Measurements from ENCODE around the gene IL17C.

IL17C gene

DNA sequence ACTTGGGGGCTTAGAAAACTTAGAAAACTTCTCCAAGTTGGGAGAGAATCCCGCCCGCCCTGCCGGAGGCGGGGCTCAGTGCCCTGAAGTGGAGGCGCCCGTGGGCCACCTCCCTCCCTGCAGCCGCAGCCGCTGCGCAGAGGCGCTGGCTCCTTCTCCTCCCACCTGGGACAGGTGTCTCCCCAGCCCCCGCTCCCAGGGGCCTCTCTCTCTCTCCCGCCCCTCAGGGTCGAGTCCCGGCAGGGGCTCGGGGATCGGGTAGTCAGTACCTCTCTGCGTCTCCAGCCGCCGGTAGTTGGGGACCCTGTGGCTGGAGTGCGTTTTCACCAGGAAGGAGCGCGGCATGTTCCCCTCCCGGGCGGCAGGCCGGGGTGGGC is 47.7 kb downstream of the IL17C start:
- Histone ChIP-seq H3K27ac (ENCODE audit: low read depth, low read length) (no peak overlapping the region), H3K9me2 (replicated peaks; ENCODE audit: control insufficient read depth, low read length) (no peaks in the 10 kb centered on the region), H3K4me1 (ENCODE audit: control insufficient read depth, low read length) (peaks cover 51% of the 10 kb centered on the region), H4K20me1 (ENCODE audit: control insufficient read depth, insufficient read depth, low read depth, low read length) (no peaks in the 10 kb centered on the region), H3K27me3 (ENCODE audit: control insufficient read depth, low read length) (peaks cover 8% of the 10 kb centered on the region), H3K79me2 (ENCODE audit: control insufficient read depth, low read length) (no peaks in the 10 kb centered on the region), H3K4me3 (ENCODE audit: low read length) (peak overlapping the region; percentile 78), H3K9me3 (ENCODE audit: control insufficient read depth, insufficient read depth, low read length) (no peaks in the 10 kb centered on the region), H3K4me2 (ENCODE audit: low read length) (peak overlapping the region; percentile 95), H3K36me3 (ENCODE audit: control insufficient read depth, low read length) (no peaks in the 10 kb centered on the region), H3F3A (ENCODE audit: control insufficient read depth, insufficient read depth) (peaks cover 11% of the 10 kb centered on the region; the same call in 1 of the 2 replicates)
- TF ChIP-seq, protein P1, sequence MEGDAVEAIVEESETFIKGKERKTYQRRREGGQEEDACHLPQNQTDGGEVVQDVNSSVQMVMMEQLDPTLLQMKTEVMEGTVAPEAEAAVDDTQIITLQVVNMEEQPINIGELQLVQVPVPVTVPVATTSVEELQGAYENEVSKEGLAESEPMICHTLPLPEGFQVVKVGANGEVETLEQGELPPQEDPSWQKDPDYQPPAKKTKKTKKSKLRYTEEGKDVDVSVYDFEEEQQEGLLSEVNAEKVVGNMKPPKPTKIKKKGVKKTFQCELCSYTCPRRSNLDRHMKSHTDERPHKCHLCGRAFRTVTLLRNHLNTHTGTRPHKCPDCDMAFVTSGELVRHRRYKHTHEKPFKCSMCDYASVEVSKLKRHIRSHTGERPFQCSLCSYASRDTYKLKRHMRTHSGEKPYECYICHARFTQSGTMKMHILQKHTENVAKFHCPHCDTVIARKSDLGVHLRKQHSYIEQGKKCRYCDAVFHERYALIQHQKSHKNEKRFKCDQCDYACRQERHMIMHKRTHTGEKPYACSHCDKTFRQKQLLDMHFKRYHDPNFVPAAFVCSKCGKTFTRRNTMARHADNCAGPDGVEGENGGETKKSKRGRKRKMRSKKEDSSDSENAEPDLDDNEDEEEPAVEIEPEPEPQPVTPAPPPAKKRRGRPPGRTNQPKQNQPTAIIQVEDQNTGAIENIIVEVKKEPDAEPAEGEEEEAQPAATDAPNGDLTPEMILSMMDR (IDR thresholded peaks at IDR 0.05; ENCODE audit: low read depth, low read length, poor library complexity, severe bottlenecking) = no peak
- no peak for TF ChIP-seq EZH2phosphoT487 (IDR thresholded peaks at IDR 0.05; ENCODE audit: borderline replicate concordance, low read length)

DNA sequence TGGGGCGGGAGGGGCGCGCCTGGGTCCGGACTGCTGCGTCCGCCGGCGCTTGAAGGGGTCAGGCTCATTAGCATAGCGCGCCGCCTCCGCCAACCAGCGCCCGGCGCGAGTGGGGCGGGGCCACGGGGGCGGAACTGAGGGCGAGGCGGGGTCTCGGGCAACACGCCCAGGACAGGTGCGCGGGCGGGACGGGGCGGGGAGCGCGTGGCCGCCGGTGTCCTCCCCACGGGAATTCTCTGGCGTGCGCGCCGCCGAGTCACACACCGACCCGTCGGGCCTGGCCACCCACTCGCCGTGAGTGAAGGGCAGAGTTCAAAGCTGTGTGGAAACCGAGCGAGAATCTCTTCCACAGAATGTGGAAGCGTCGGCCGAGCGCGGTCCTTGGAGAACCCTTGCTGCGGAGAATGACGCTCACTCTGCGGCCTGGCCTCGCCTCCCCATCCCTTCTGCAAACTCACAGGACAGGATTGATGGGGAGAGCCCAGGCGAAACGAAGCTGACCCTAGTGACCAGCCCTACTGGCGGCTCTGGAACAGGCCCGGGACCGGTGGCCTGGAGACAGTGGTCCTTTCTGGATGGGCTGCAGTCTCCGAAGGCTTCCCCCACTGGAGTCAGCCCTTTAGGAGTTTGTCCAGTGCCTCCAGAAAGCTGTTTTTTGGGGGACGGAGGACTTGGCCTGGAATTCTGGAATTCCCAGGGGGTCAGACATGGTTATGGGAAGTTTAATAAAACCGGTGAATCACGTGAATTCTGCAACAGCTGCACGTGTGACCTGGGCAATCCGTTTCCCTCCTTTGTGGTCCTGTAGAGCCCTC is 48.3 kb downstream of the IL17C start, which contains the start of gene SNAI3:
Gene SNAI3, minus strand, starts transcription at position 69 of the 815 bp plus-strand sequence. CDS start 101 bp downstream, outside the sequence.
- peaks cover 7% of the 10 kb centered on the region; the same call in 1 of the 2 replicates for H3F3A ChIP-seq (ENCODE audit: control insufficient read depth, insufficient read depth)
- H3K4me1 ChIP-seq (ENCODE audit: control insufficient read depth, low read length) = peaks cover 46% of the 10 kb centered on the region
- H3K4me3 ChIP-seq (ENCODE audit: low read length) = peak within 1 kb of the TSS; percentile 78
- peaks cover 8% of the 10 kb centered on the region for H3K27me3 ChIP-seq (ENCODE audit: control insufficient read depth, low read length)
- H3K79me2 ChIP-seq (ENCODE audit: control insufficient read depth, low read length) = no peaks in the 10 kb centered on the region
- H3K27ac ChIP-seq (ENCODE audit: low read depth, low read length) = no peak within 1 kb of the TSS
- H4K20me1 ChIP-seq (ENCODE audit: control insufficient read depth, insufficient read depth, low read depth, low read length) = no peaks in the 10 kb centered on the region
- TF ChIP-seq EZH2phosphoT487 (IDR thresholded peaks at IDR 0.05; ENCODE audit: borderline replicate concordance, low read length) = no peak
- TF ChIP-seq, protein P1 (IDR thresholded peaks at IDR 0.05; ENCODE audit: low read depth, low read length, poor library complexity, severe bottlenecking) = no peak
- H3K36me3 ChIP-seq (ENCODE audit: control insufficient read depth, low read length) = no peaks in the 10 kb centered on the region
- peak within 1 kb of the TSS; percentile 95 for H3K4me2 ChIP-seq (ENCODE audit: low read length)
- H3K9me3 ChIP-seq (ENCODE audit: control insufficient read depth, insufficient read depth, low read length) = no peaks in the 10 kb centered on the region
- H3K9me2 ChIP-seq (replicated peaks; ENCODE audit: control insufficient read depth, low read length) = no peaks in the 10 kb centered on the region

DNA sequence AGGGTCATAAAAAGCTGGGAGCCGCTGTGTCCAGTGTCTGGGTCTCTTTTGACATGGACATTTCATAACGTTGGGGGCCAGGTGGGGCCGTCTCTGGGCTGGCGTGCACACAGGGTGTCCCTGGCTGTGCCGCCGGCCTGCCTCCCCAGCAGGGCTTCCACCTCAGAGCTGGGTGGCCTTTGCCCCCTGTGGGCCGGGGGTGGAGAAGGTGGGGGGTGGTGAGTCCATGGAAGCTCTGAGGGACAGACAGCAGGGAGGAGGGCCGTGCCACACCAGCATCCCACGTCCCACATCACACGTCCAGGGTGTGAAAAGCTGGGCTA is 48.8 kb downstream of the IL17C start:
- Histone ChIP-seq H4K20me1 (ENCODE audit: control insufficient read depth, insufficient read depth, low read depth, low read length) (no peaks in the 10 kb centered on the region), H3K9me2 (replicated peaks; ENCODE audit: control insufficient read depth, low read length) (no peaks in the 10 kb centered on the region), H3K4me1 (ENCODE audit: control insufficient read depth, low read length) (peaks cover 46% of the 10 kb centered on the region), H3K36me3 (ENCODE audit: control insufficient read depth, low read length) (no peaks in the 10 kb centered on the region), H3K27me3 (ENCODE audit: control insufficient read depth, low read length) (peaks cover 8% of the 10 kb centered on the region), H3K79me2 (ENCODE audit: control insufficient read depth, low read length) (no peaks in the 10 kb centered on the region), H3K27ac (ENCODE audit: low read depth, low read length) (no peak overlapping the region), H3F3A (ENCODE audit: control insufficient read depth, insufficient read depth) (peaks cover 6% of the 10 kb centered on the region; the same call in 1 of the 2 replicates), H3K4me2 (ENCODE audit: low read length) (no peak overlapping the region), H3K9me3 (ENCODE audit: control insufficient read depth, insufficient read depth, low read length) (no peaks in the 10 kb centered on the region), H3K4me3 (ENCODE audit: low read length) (no peak overlapping the region)
- TF ChIP-seq EZH2phosphoT487 (IDR thresholded peaks at IDR 0.05; ENCODE audit: borderline replicate concordance, low read length) = no peak

DNA sequence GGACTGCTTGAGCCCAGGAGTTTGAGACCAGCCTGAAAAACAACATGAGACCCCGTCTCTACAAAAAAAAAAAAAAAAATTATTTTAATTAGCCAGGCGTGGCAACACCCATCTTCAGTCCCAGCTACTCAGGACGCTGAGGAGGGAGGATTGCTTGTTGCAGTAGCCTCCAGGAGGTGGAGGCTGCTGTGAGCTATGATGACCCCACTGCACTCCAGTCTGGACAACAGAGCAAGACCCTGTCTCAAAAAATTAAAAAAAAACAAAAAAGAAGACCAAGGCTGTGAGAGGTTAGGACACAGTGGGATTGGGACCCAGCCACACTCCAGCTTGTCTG is 49.3 kb downstream of the IL17C start:
- Histone ChIP-seq H4K20me1 (ENCODE audit: control insufficient read depth, insufficient read depth, low read depth, low read length) (no peaks in the 10 kb centered on the region), H3K9me2 (replicated peaks; ENCODE audit: control insufficient read depth, low read length) (no peaks in the 10 kb centered on the region), H3K4me2 (ENCODE audit: low read length) (no peak overlapping the region), H3K27ac (ENCODE audit: low read depth, low read length) (no peak overlapping the region), H3K27me3 (ENCODE audit: control insufficient read depth, low read length) (peaks cover 8% of the 10 kb centered on the region), H3F3A (ENCODE audit: control insufficient read depth, insufficient read depth) (0 out of 2 replicates have a peak, but pooled peaks cover 2% of the 10 kb centered on the region), H3K36me3 (ENCODE audit: control insufficient read depth, low read length) (no peaks in the 10 kb centered on the region), H3K4me1 (ENCODE audit: control insufficient read depth, low read length) (peaks cover 43% of the 10 kb centered on the region), H3K79me2 (ENCODE audit: control insufficient read depth, low read length) (no peaks in the 10 kb centered on the region), H3K4me3 (ENCODE audit: low read length) (no peak overlapping the region), H3K9me3 (ENCODE audit: control insufficient read depth, insufficient read depth, low read length) (no peaks in the 10 kb centered on the region)
- no peak for TF ChIP-seq EZH2phosphoT487 (IDR thresholded peaks at IDR 0.05; ENCODE audit: borderline replicate concordance, low read length)
- TF ChIP-seq, protein P1 (IDR thresholded peaks at IDR 0.05; ENCODE audit: low read depth, low read length, poor library complexity, severe bottlenecking) = no peak

Measured in DOHH2 (cell line).